ENCODE measurements around the gene FSIP1. TPM values are rescaled to one million over a fixed set of nuclear protein-coding genes. Genes with fewer than 3 reads are reported as not detected.

The FSIP1 gene
- total RNA-seq, 2 donors from 2014 or later, result 0.58 to 0.60 TPM

DNA sequence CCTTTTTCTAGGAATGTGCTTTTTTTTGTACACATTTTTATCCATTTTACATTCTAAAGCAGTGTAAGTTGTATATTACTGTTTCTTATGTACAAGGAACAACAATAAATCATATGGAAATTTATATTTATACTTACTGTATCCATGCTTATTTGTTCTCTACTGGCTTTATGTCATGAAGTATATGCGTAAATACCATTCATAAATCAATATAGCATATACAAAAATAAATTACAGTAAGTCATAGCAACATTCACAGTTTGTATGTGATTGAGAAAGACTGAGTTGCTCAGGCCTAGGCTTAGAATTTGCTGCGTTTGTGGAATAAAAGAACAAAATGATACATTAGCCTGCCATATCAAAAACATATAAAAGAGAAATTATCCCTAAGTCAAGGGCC, 185.3 kb downstream of the FSIP1 start:
- no peak for ATAC-seq (replicated peaks in 1 of 2)
- H3K4me1 Mint-ChIP-seq (ENCODE audit: low read depth), result peaks cover 8% of the 10 kb centered on the region

GRCh38 chr15:39596358-39597051, 186.1 kb downstream of the FSIP1 start:
- H3K4me1 Mint-ChIP-seq (ENCODE audit: low read depth), result peaks cover 8% of the 10 kb centered on the region
- H3K27me3 Mint-ChIP-seq (ENCODE audit: low read depth), result no peaks in the 10 kb centered on the region
- no peaks in the 10 kb centered on the region for H3K36me3 Mint-ChIP-seq (ENCODE audit: insufficient read depth in 2 of 2)
- no peak overlapping the region for H3K27ac Mint-ChIP-seq
- ATAC-seq (replicated peaks in 1 of 2) (no peak), DNase-seq (no peak)
- H3K4me3 Mint-ChIP-seq, result no peak overlapping the region
- H3K9me3 Mint-ChIP-seq, result no peaks in the 10 kb centered on the region

More for the DNA sequence above, 185.3 kb downstream of the FSIP1 start:
- no peaks in the 10 kb centered on the region for H3K9me3 Mint-ChIP-seq
- no peaks in the 10 kb centered on the region for H3K27me3 Mint-ChIP-seq (ENCODE audit: low read depth)
- no peak overlapping the region for H3K27ac Mint-ChIP-seq
- H3K36me3 Mint-ChIP-seq (ENCODE audit: insufficient read depth in 2 of 2), result no peaks in the 10 kb centered on the region
- H3K4me3 Mint-ChIP-seq, result no peak overlapping the region
- DNase-seq, result no peak

- no peaks in the 10 kb centered on the region for H3K9me3 Mint-ChIP-seq
- no peak overlapping the region for H3K4me3 Mint-ChIP-seq
- no peaks in the 10 kb centered on the region for H3K36me3 Mint-ChIP-seq (ENCODE audit: insufficient read depth in 2 of 2)
- peaks cover 7% of the 10 kb centered on the region for H3K27me3 Mint-ChIP-seq (ENCODE audit: low read depth)
- DNase-seq (no peak), ATAC-seq (replicated peaks in 1 of 2) (no peak)
- H3K27ac Mint-ChIP-seq, result no peak overlapping the region
- peaks cover 8% of the 10 kb centered on the region for H3K4me1 Mint-ChIP-seq (ENCODE audit: low read depth)
These were observed 187.1 kb downstream of the FSIP1 start for GRCh38 chr15:39595338-39596221.

DNA sequence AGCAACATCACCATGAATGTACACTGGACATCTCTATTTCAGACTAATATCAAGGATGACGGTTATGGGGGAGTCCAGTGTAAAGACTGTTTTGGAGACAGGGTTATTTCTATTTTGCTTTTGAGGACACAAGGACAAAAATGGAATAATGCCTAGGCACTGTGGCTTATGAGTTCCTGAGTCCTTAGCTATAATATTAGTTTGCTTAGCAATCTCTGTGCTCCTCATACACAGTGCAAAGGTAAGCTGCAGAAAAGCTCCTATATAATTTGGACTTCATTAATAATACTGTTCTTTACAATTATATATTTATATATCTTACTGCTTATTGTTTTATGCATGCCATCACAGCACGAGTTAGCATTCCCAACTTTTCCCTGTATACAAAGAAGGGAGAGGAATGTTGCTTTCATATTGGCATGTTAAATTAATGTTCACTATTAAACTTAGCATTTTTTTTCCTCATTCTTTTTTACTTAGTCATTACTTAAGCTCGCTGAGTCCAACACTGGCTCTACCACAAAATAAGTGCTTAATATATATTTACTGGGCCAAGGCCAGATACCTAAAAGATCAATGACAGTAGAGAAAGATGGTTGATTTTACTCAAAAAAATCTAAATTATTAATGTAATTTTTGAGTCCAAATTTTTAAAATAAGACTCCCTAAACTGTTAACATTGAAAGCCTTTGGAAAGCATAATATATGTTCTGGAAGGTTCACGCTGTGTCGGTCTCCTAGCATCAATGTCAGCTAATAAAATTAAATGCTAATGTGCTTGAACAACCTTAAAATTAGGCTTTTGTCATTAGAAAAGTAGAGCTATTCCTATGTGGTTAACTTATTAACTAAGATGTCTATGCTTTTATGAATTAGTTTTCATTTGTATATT, 187.9 kb downstream of the FSIP1 start:
- no peaks in the 10 kb centered on the region for H3K9me3 Mint-ChIP-seq
- peak overlapping the region in 1 of 2 donors; percentile 5 for H3K4me3 Mint-ChIP-seq
- peaks cover 7% of the 10 kb centered on the region for H3K27me3 Mint-ChIP-seq (ENCODE audit: low read depth)
- no peak for DNase-seq
- ATAC-seq (replicated peaks in 1 of 2), result no peak
- H3K36me3 Mint-ChIP-seq (ENCODE audit: insufficient read depth in 2 of 2), result no peaks in the 10 kb centered on the region
- peaks cover 8% of the 10 kb centered on the region for H3K4me1 Mint-ChIP-seq (ENCODE audit: low read depth)
- no peak overlapping the region for H3K27ac Mint-ChIP-seq

- Mint-ChIP-seq H3K4me1 (ENCODE audit: low read depth) (peaks cover 8% of the 10 kb centered on the region), H3K9me3 (no peaks in the 10 kb centered on the region), H3K36me3 (ENCODE audit: insufficient read depth in 2 of 2) (no peaks in the 10 kb centered on the region), H3K4me3 (peak overlapping the region in 1 of 2 donors; percentile 5), H3K27ac (no peak overlapping the region), H3K27me3 (ENCODE audit: low read depth) (peaks cover 7% of the 10 kb centered on the region)
- ATAC-seq (replicated peaks in 1 of 2) (peak; percentile 63 to 75), DNase-seq (peak; percentile 15 to 19)
These were observed 188.8 kb downstream of the FSIP1 start for GRCh38 chr15:39593656-39594445.

- Mint-ChIP-seq H3K4me3 (no peak overlapping the region), H3K4me1 (ENCODE audit: low read depth) (peaks cover 8% of the 10 kb centered on the region), H3K9me3 (no peaks in the 10 kb centered on the region), H3K27ac (no peak overlapping the region), H3K36me3 (ENCODE audit: insufficient read depth in 2 of 2) (no peaks in the 10 kb centered on the region), H3K27me3 (ENCODE audit: low read depth) (peaks cover 7% of the 10 kb centered on the region)
- ATAC-seq (replicated peaks in 1 of 2), result no peak
- no peak for DNase-seq
These were observed 189.5 kb downstream of the FSIP1 start for GRCh38 chr15:39593071-39593655.

GRCh38 chr15:39592500-39592899, 190.1 kb downstream of the FSIP1 start:
- Mint-ChIP-seq H3K36me3 (ENCODE audit: insufficient read depth in 2 of 2) (no peaks in the 10 kb centered on the region), H3K9me3 (no peaks in the 10 kb centered on the region), H3K27me3 (ENCODE audit: low read depth) (peaks cover 7% of the 10 kb centered on the region), H3K4me3 (no peak overlapping the region), H3K27ac (no peak overlapping the region), H3K4me1 (ENCODE audit: low read depth) (peaks cover 8% of the 10 kb centered on the region)
- ATAC-seq (replicated peaks in 1 of 2) (no peak), DNase-seq (no peak)

- Mint-ChIP-seq H3K27me3 (ENCODE audit: low read depth) (peaks cover 7% of the 10 kb centered on the region), H3K36me3 (ENCODE audit: insufficient read depth in 2 of 2) (no peaks in the 10 kb centered on the region), H3K9me3 (no peaks in the 10 kb centered on the region), H3K4me1 (ENCODE audit: low read depth) (peaks cover 8% of the 10 kb centered on the region), H3K4me3 (no peak overlapping the region), H3K27ac (no peak overlapping the region)
- ATAC-seq (replicated peaks in 1 of 2) (no peak), DNase-seq (no peak)
These were observed 190.7 kb downstream of the FSIP1 start for GRCh38 chr15:39591896-39592315.

- H3K9me3 Mint-ChIP-seq, result no peaks in the 10 kb centered on the region
- H3K27ac Mint-ChIP-seq, result no peak overlapping the region
These were observed 191.3 kb downstream of the FSIP1 start for GRCh38 chr15:39591141-39591895.

GRCh38 chr15:39589815-39590644, 192.6 kb downstream of the FSIP1 start:
- DNase-seq, result no peak
- Mint-ChIP-seq H3K36me3 (ENCODE audit: insufficient read depth in 2 of 2) (no peaks in the 10 kb centered on the region), H3K27ac (no peak overlapping the region), H3K27me3 (ENCODE audit: low read depth) (peaks cover 17% of the 10 kb centered on the region), H3K9me3 (no peaks in the 10 kb centered on the region), H3K4me1 (ENCODE audit: low read depth) (peaks cover 8% of the 10 kb centered on the region), H3K4me3 (no peak overlapping the region)
- ATAC-seq (replicated peaks in 1 of 2), result no peak

More at GRCh38 chr15:39591141-39591895, 191.3 kb downstream of the FSIP1 start:
- no peak for DNase-seq
- no peaks in the 10 kb centered on the region for H3K36me3 Mint-ChIP-seq (ENCODE audit: insufficient read depth in 2 of 2)
- no peak for ATAC-seq (replicated peaks in 1 of 2)
- H3K4me3 Mint-ChIP-seq, result no peak overlapping the region
- peaks cover 7% of the 10 kb centered on the region for H3K27me3 Mint-ChIP-seq (ENCODE audit: low read depth)
- peaks cover 8% of the 10 kb centered on the region for H3K4me1 Mint-ChIP-seq (ENCODE audit: low read depth)

Data from activated T-cell treated with anti-CD3 and anti-CD28 coated beads, Interleukin-2, amount 50 U/mL, for 72 hours (primary cell).